Central memory CD8-positive, alpha-beta T cell (primary cell): ENCODE measurements around the gene NBPF4.
A peak's percentile ranks its signal among the peaks of the same experiment; 100 is the strongest.
"Not testable (repeated sequence)": the region's sequence is repeated elsewhere in the genome, so short reads cannot be mapped to it uniquely, and the experiment has no call there.

Source experiments
- ATAC-seq: fragments of 150-1000 bp; cut with Tn5 transposase; replicated peaks from 2 replicates; pipeline ENCODE4 v1.10.0; 2022; ENCODE audit warnings: mild to moderate bottlenecking, moderate FRiP score, moderate number of reproducible peaks; ENCODE audit not compliant: poor library complexity, severe bottlenecking; ENCODE audit errors: extremely low read depth
- DNase-seq, 2 donors: peaks; one replicate each; pipeline ENCODE4 v3.0.0; 2021; ENCODE audit warnings: low spot score in 2 of 2
- H3K27ac Mint-ChIP-seq: one replicate; pipeline ENCODE4 v1.8.0; 2022; ENCODE audit warnings: low read depth, mild to moderate bottlenecking, moderate library complexity, mixed read lengths
- H3K27me3 Mint-ChIP-seq: one replicate; pipeline ENCODE4 v1.8.0; 2022; ENCODE audit warnings: mixed read lengths
- H3K36me3 Mint-ChIP-seq: one replicate; pipeline ENCODE4 v1.8.0; 2022; ENCODE audit warnings: mild to moderate bottlenecking, moderate library complexity, mixed read lengths; ENCODE audit not compliant: insufficient read depth
- H3K4me1 Mint-ChIP-seq: one replicate; pipeline ENCODE4 v1.8.0; 2022; ENCODE audit warnings: mixed read lengths
- H3K4me3 Mint-ChIP-seq: one replicate; pipeline ENCODE4 v1.8.0; 2022; ENCODE audit warnings: mild to moderate bottlenecking, moderate library complexity, mixed read lengths
- H3K9me3 Mint-ChIP-seq: one replicate; pipeline ENCODE4 v1.8.0; 2022; ENCODE audit warnings: mixed read lengths

NBPF4 gene

GRCh38 chr1:108243976-108244375, at the start of gene NBPF4:
TSS of gene NBPF4 (minus strand) at chr1:108244076. CDS start at chr1:108243761, 315 bp downstream.
- not testable (repeated sequence) for H3K4me3 Mint-ChIP-seq, H3K27ac Mint-ChIP-seq, H3K36me3 Mint-ChIP-seq, H3K4me1 Mint-ChIP-seq, H3K9me3 Mint-ChIP-seq, DNase-seq, H3K27me3 Mint-ChIP-seq, ATAC-seq

- not testable (repeated sequence) for ATAC-seq, H3K4me1 Mint-ChIP-seq, DNase-seq, H3K27ac Mint-ChIP-seq, H3K9me3 Mint-ChIP-seq, H3K4me3 Mint-ChIP-seq, H3K36me3 Mint-ChIP-seq, H3K27me3 Mint-ChIP-seq
These were observed 38.8 kb upstream of the NBPF4 start for GRCh38 chr1:108282528-108283257.

GRCh38 chr1:108272485-108273327, 28.8 kb upstream of the NBPF4 start:
- not testable (repeated sequence) for H3K36me3 Mint-ChIP-seq, H3K27me3 Mint-ChIP-seq, DNase-seq, H3K27ac Mint-ChIP-seq, H3K4me1 Mint-ChIP-seq, H3K4me3 Mint-ChIP-seq, H3K9me3 Mint-ChIP-seq
- ATAC-seq: peak; percentile 88

- H3K36me3 Mint-ChIP-seq, H3K27ac Mint-ChIP-seq, ATAC-seq, H3K4me3 Mint-ChIP-seq, DNase-seq, H3K4me1 Mint-ChIP-seq, H3K9me3 Mint-ChIP-seq, H3K27me3 Mint-ChIP-seq: not testable (repeated sequence)
These were observed 23.2 kb upstream of the NBPF4 start for GRCh38 chr1:108267097-108267496.

GRCh38 chr1:108261967-108262366, 18.1 kb upstream of the NBPF4 start:
- DNase-seq, H3K27ac Mint-ChIP-seq, H3K27me3 Mint-ChIP-seq, H3K36me3 Mint-ChIP-seq, H3K4me1 Mint-ChIP-seq, H3K9me3 Mint-ChIP-seq, ATAC-seq, H3K4me3 Mint-ChIP-seq: not testable (repeated sequence)

GRCh38 chr1:108261519-108261918, 17.6 kb upstream of the NBPF4 start:
- H3K27ac Mint-ChIP-seq, ATAC-seq: not testable (repeated sequence)

GRCh38 chr1:108260578-108261259, 16.8 kb upstream of the NBPF4 start:
- not testable (repeated sequence) for DNase-seq, ATAC-seq, H3K9me3 Mint-ChIP-seq, H3K27me3 Mint-ChIP-seq, H3K4me1 Mint-ChIP-seq, H3K4me3 Mint-ChIP-seq, H3K36me3 Mint-ChIP-seq, H3K27ac Mint-ChIP-seq

More at GRCh38 chr1:108261519-108261918, 17.6 kb upstream of the NBPF4 start:
- not testable (repeated sequence) for H3K4me3 Mint-ChIP-seq, H3K9me3 Mint-ChIP-seq, H3K4me1 Mint-ChIP-seq, H3K36me3 Mint-ChIP-seq, DNase-seq, H3K27me3 Mint-ChIP-seq

GRCh38 chr1:108255426-108255825, 11.6 kb upstream of the NBPF4 start:
- H3K4me1 Mint-ChIP-seq, H3K4me3 Mint-ChIP-seq, DNase-seq, H3K9me3 Mint-ChIP-seq, H3K27ac Mint-ChIP-seq, H3K27me3 Mint-ChIP-seq, H3K36me3 Mint-ChIP-seq: not testable (repeated sequence)
- ATAC-seq: peak; percentile 46

GRCh38 chr1:108239426-108239825, 4.5 kb downstream of the NBPF4 start:
- H3K36me3 Mint-ChIP-seq, H3K4me1 Mint-ChIP-seq, H3K9me3 Mint-ChIP-seq, H3K27me3 Mint-ChIP-seq, DNase-seq, H3K27ac Mint-ChIP-seq, ATAC-seq, H3K4me3 Mint-ChIP-seq: not testable (repeated sequence)

- peak; percentile 46 for ATAC-seq
- H3K27me3 Mint-ChIP-seq, H3K4me3 Mint-ChIP-seq, H3K9me3 Mint-ChIP-seq, H3K4me1 Mint-ChIP-seq, H3K27ac Mint-ChIP-seq, DNase-seq, H3K36me3 Mint-ChIP-seq: not testable (repeated sequence)
These were observed 8.6 kb downstream of the NBPF4 start for GRCh38 chr1:108235308-108235707.

- not testable (repeated sequence) for H3K4me3 Mint-ChIP-seq, H3K36me3 Mint-ChIP-seq, H3K27me3 Mint-ChIP-seq, H3K27ac Mint-ChIP-seq, H3K4me1 Mint-ChIP-seq, H3K9me3 Mint-ChIP-seq, DNase-seq, ATAC-seq
These were observed 11.7 kb downstream of the NBPF4 start for GRCh38 chr1:108232183-108232582.

- DNase-seq, ATAC-seq, H3K27me3 Mint-ChIP-seq, H3K4me3 Mint-ChIP-seq, H3K36me3 Mint-ChIP-seq, H3K27ac Mint-ChIP-seq, H3K9me3 Mint-ChIP-seq, H3K4me1 Mint-ChIP-seq: not testable (repeated sequence)
These were observed 13.9 kb downstream of the NBPF4 start for GRCh38 chr1:108229976-108230375.
